OCI-LY7 (cell line): ENCODE data around the gene MYLK4. TPM values are rescaled to one million over a fixed set of nuclear protein-coding genes. Genes with fewer than 3 reads are reported as not detected.

ENCODE experiments used
- BruUV-seq: library from RNA; stranded (reverse); fragments of 400-500 nt; replicated peaks from 2 replicates; lab custom pipeline; 2021; lab: Mats Ljungman, UMichigan
- CTCF ChIA-PET: fragments of 300-600 bp; sonication (Branson Sonifier 250); formaldehyde crosslinking; loops from one replicate; lab custom pipeline; 2022; ENCODE audit warnings: antibody characterized with exemption; ENCODE audit not compliant: unreplicated experiment; lab: Charles Lee
- POLR2A ChIA-PET: fragments of 300-600 bp; sonication (Branson Sonifier 250); formaldehyde crosslinking; loops from one replicate; lab custom pipeline; 2022; ENCODE audit warnings: antibody characterized with exemption; lab: Charles Lee
- DNase-seq: peaks from one replicate; pipeline ENCODE4 v3.0.0-alpha.2; 2015; ENCODE audit warnings: low spot score
- H2AFZ ChIP-seq: fragments of 200-600 bp; sonication (generic), shearing (Covaris generic); 2 replicates; pipeline ENCODE4 v1.6.1; 2014; ENCODE audit warnings: mild to moderate bottlenecking, antibody characterized with exemption, low read length, moderate library complexity
- H3K27ac ChIP-seq: fragments of 200-600 bp; sonication (generic); 2 replicates; pipeline ENCODE4 v1.5.1; 2014; ENCODE audit warnings: mixed run types, low read depth, mild to moderate bottlenecking, moderate library complexity, low read length, inconsistent platforms; ENCODE audit not compliant: poor library complexity, severe bottlenecking
- H3K36me3 ChIP-seq: fragments of 200-600 bp; sonication (generic); 2 replicates; pipeline ENCODE4 v1.6.1; 2014; ENCODE audit warnings: mild to moderate bottlenecking, antibody characterized with exemption, low read length, moderate library complexity, mixed read lengths; ENCODE audit not compliant: insufficient read depth
- H3K4me1 ChIP-seq: fragments of 200-600 bp; sonication (generic); 2 replicates; pipeline ENCODE4 v1.5.1; 2014; ENCODE audit warnings: mild to moderate bottlenecking, low read length; ENCODE audit not compliant: insufficient read depth, poor library complexity, severe bottlenecking
- H3K4me2 ChIP-seq: fragments of 200-600 bp; sonication (generic); 2 replicates; pipeline ENCODE4 v1.6.1; 2014; ENCODE audit warnings: mild to moderate bottlenecking, low read length
- H3K4me3 ChIP-seq: fragments of 200-600 bp; sonication (generic); 2 replicates; pipeline ENCODE4 v1.5.1; 2014; ENCODE audit warnings: mild to moderate bottlenecking, low read depth, low read length; ENCODE audit not compliant: poor library complexity, severe bottlenecking
- H3K79me2 ChIP-seq: fragments of 200-600 bp; sonication (generic); 2 replicates; pipeline ENCODE4 v1.6.1; 2016; ENCODE audit warnings: low read depth, mild to moderate bottlenecking, low read length, moderate library complexity, mixed read lengths; ENCODE audit not compliant: insufficient read depth
- H3K9me2 ChIP-seq: fragments of 200-600 bp; sonication (generic); 2 replicates; pipeline ENCODE4 v1.6.1; 2016; ENCODE audit warnings: mild to moderate bottlenecking, low read length, mixed read lengths; ENCODE audit not compliant: insufficient read depth
- H3K9me3 ChIP-seq: fragments of 200-600 bp; sonication (generic); 2 replicates; pipeline ENCODE4 v1.6.1; 2014; ENCODE audit warnings: mild to moderate bottlenecking, mixed run types, low read length, mixed read lengths
- H4K20me1 ChIP-seq: fragments of 200-600 bp; sonication (generic); 2 replicates; pipeline ENCODE4 v1.6.1; 2014; ENCODE audit warnings: mild to moderate bottlenecking, antibody characterized with exemption, low read length, moderate library complexity, mixed read lengths; ENCODE audit not compliant: insufficient read depth
- CTCF ChIP-seq: fragments of 200-600 bp; sonication (generic); conservative IDR thresholded peaks from 2 replicates; pipeline ENCODE4 v1.5.1; 2014; ENCODE audit warnings: mild to moderate bottlenecking, antibody characterized with exemption, low read length, moderate library complexity, mixed read lengths
- EZH2phosphoT487 ChIP-seq: fragments of 200-600 bp; sonication (generic); IDR thresholded peaks from 2 replicates; pipeline ENCODE4 v1.6.1; 2018; ENCODE audit warnings: low read depth, borderline replicate concordance, mild to moderate bottlenecking, mixed run types, antibody characterized with exemption, low read length, moderate library complexity, mixed read lengths
- intact Hi-C: fragments of 100-400 bp; cut with micrococcal nuclease; formaldehyde crosslinking; loops from one replicate; pipeline ENCODE4 v1.10.0; 2022; ENCODE audit not compliant: unreplicated experiment
- total RNA-seq, 2 experiments: library from RNA; depleted of rRNA in 1 of 2; stranded (reverse); fragments of >200 nt in 1 of 2; shearing (Covaris generic) in 1 of 2; gene quantifications; 2 replicates each; pipeline ENCODE4 v1.2.3, GENCODE V29; 2014 to 2022

The MYLK4 gene
- total RNA-seq, 2 experiments from 2014 or later = 0.16 to 0.36 TPM

DNA sequence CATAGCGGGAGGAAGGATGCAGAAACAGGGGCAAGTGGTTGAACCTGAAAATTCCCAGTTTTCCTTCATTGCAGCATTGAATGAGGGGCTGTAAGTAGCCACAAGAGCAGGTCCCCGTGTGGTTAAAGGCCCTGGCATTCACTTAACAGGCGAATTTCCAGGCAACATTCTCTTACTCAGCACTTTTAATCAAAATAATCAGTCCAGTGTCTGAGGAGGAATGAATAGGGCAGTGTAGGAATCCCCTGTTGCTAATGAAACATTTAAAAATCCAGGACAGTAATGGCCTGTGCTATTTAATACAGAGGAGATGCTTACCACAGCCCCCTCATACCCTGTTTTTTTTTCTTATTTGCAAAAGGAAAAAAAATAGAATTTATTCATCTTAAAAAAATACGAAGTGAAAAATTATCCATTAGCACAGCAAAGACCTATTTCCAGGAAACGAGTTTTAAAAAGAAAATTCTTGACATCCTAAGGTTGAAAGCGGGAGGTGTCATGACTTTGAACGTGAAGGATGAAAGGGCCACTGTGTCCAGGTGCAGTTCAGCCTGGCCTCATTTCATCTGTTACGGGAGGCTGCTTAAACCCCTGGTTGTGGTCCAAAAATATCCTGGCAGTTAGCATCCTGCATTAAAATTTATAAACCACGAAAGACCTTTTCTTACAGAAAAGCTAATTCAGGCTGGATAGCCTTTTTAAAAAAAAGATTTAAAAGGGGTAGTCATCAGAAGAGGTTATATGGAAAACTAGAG is 20.2 kb downstream of the MYLK4 start:
- no TSS peak for BruUV-seq
- no peak for TF ChIP-seq EZH2phosphoT487
- no peak for TF ChIP-seq CTCF
- Histone ChIP-seq H3K9me3 (no peaks in the 10 kb centered on the region), H4K20me1 (no peaks in the 10 kb centered on the region), H3K27ac (no peak overlapping the region), H3K79me2 (no peaks in the 10 kb centered on the region), H2AFZ (peak overlapping the region; percentile 23; the same call in 1 of the 2 replicates), H3K4me3 (no peak overlapping the region), H3K4me1 (peaks cover 43% of the 10 kb centered on the region), H3K36me3 (no peaks in the 10 kb centered on the region), H3K9me2 (no peaks in the 10 kb centered on the region), H3K4me2 (peak overlapping the region; percentile 28)
- peak; percentile 11 for DNase-seq
- CTCF ChIA-PET = no interaction called here
- intact Hi-C loops = no loop called here
- POLR2A ChIA-PET = no interaction called here

DNA sequence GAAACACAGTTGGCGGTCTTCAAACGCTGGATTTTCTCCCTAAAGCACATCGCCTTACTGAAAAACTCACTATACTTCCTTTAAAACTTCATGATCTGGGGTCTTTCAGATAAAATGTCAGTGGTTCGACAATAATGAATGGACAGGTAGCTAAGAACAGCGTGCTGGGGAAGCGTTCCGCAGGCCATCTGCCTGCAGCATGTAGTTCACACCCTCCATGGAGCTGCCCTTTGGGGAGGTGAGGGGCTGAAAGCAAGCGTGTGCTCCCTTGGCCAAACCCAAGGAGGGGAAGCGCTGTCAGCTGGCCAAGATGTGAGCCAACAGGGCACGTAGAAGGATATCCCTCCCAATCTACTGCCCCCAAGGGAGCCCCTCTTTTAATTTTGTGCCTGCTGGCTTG is 20.8 kb downstream of the MYLK4 start:
- Histone ChIP-seq H3K9me3 (no peaks in the 10 kb centered on the region), H3K4me3 (no peak overlapping the region), H3K4me1 (peaks cover 37% of the 10 kb centered on the region), H3K9me2 (no peaks in the 10 kb centered on the region), H3K79me2 (no peaks in the 10 kb centered on the region), H3K4me2 (no peak overlapping the region), H3K36me3 (no peaks in the 10 kb centered on the region), H4K20me1 (no peaks in the 10 kb centered on the region), H3K27ac (no peak overlapping the region), H2AFZ (no peak overlapping the region)
- no peak for TF ChIP-seq EZH2phosphoT487
- no peak for TF ChIP-seq CTCF
- no peak for DNase-seq
- ChIA-PET CTCF (no interaction called here), POLR2A (no interaction called here)
- intact Hi-C loops = no loop called here
- no TSS peak for BruUV-seq

GRCh38 chr6:2725999-2726567 is 24.6 kb downstream of the MYLK4 start:
- CTCF ChIA-PET = no interaction called here
- POLR2A ChIA-PET = interaction anchor here (0.6 to 1.0 kb wide), 3 partner anchors 35 to 925 kb away, joined by 3 to 4 read pairs (median 3); no protein-coding TSS in a partner anchor

More at GRCh38 chr6:2725999-2726567, 24.6 kb downstream of the MYLK4 start:
- BruUV-seq = no TSS peak
- no peak overlapping the region for H3K4me2 ChIP-seq
- no peak overlapping the region for H3K4me3 ChIP-seq
- no peaks in the 10 kb centered on the region for H3K9me2 ChIP-seq
- no peaks in the 10 kb centered on the region for H4K20me1 ChIP-seq
- TF ChIP-seq EZH2phosphoT487 (no peak), CTCF (no peak)
- DNase-seq = no peak
- H3K36me3 ChIP-seq = no peaks in the 10 kb centered on the region
- no peaks in the 10 kb centered on the region for H3K79me2 ChIP-seq
- no peaks in the 10 kb centered on the region for H3K9me3 ChIP-seq
- no peak overlapping the region for H2AFZ ChIP-seq
- peaks cover 6% of the 10 kb centered on the region for H3K4me1 ChIP-seq
- intact Hi-C loops = no loop called here
- H3K27ac ChIP-seq = no peak overlapping the region
